Measurements from ENCODE around the gene DOCK1.

DNA sequence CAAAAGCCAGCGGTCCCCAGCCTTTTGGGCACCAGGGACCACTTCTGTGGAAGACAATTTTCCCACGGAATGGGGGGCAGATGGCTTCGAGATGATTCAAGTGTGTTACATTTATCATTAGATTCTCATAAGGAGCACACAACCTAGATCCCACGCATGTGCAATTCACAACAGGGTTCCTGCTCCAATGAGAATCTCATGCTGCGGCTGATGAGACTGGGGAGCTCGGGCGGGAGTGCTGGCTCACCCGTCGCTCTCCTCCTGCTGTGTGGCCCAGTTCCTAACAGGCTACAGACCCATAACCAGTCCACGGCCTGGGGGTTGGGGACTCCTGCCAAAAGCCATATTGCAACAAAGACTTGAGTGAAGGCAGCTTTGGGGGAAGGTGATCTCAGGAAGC is 26.6 kb upstream of the DOCK1 start:
- TF ChIP-seq, protein P1, sequence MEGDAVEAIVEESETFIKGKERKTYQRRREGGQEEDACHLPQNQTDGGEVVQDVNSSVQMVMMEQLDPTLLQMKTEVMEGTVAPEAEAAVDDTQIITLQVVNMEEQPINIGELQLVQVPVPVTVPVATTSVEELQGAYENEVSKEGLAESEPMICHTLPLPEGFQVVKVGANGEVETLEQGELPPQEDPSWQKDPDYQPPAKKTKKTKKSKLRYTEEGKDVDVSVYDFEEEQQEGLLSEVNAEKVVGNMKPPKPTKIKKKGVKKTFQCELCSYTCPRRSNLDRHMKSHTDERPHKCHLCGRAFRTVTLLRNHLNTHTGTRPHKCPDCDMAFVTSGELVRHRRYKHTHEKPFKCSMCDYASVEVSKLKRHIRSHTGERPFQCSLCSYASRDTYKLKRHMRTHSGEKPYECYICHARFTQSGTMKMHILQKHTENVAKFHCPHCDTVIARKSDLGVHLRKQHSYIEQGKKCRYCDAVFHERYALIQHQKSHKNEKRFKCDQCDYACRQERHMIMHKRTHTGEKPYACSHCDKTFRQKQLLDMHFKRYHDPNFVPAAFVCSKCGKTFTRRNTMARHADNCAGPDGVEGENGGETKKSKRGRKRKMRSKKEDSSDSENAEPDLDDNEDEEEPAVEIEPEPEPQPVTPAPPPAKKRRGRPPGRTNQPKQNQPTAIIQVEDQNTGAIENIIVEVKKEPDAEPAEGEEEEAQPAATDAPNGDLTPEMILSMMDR (IDR thresholded peaks at IDR 0.05; ENCODE audit: low read length): no peak
- no peak for TF ChIP-seq EZH2phosphoT487 (IDR thresholded peaks at IDR 0.05; ENCODE audit: low read length)

All from MM.1S (cell line).